Calu3 (cell line): Measurements from ENCODE around the gene HCN1. TPM values are rescaled to one million over a fixed set of nuclear protein-coding genes. Genes with fewer than 3 reads are reported as not detected.

Experiments used
- BruUV-seq: library from RNA; stranded (reverse); fragments of 400-500 nt; replicated peaks from 2 replicates; lab custom pipeline; 2021; lab: Mats Ljungman, UMichigan
- CTCF ChIA-PET: fragments of 300-600 bp; sonication (Branson Sonifier 250); formaldehyde crosslinking; loops from one replicate; lab custom pipeline; 2022; ENCODE audit warnings: antibody characterized with exemption; lab: Charles Lee
- DNase-seq: peaks from one replicate; pipeline ENCODE4 v3.0.0; 2022
- H3K27ac Mint-ChIP-seq: one replicate; pipeline ENCODE4 v1.8.0; 2022; ENCODE audit warnings: mixed read lengths; ENCODE audit not compliant: unreplicated experiment
- H3K27me3 Mint-ChIP-seq: one replicate; pipeline ENCODE4 v1.8.0; 2022; ENCODE audit warnings: mixed read lengths; ENCODE audit not compliant: unreplicated experiment
- H3K36me3 Mint-ChIP-seq: one replicate; pipeline ENCODE4 v1.8.0; 2022; ENCODE audit warnings: mild to moderate bottlenecking, moderate library complexity, mixed read lengths; ENCODE audit not compliant: insufficient read depth, unreplicated experiment
- H3K4me1 Mint-ChIP-seq: one replicate; pipeline ENCODE4 v1.8.0; 2022; ENCODE audit warnings: mild to moderate bottlenecking, low read depth, mixed read lengths; ENCODE audit not compliant: unreplicated experiment
- H3K4me3 Mint-ChIP-seq: one replicate; pipeline ENCODE4 v1.8.0; 2022; ENCODE audit warnings: mild to moderate bottlenecking, low read depth, moderate library complexity, mixed read lengths; ENCODE audit not compliant: unreplicated experiment
- H3K9me3 Mint-ChIP-seq: one replicate; pipeline ENCODE4 v1.8.0; 2022; ENCODE audit warnings: low read depth, mixed read lengths; ENCODE audit not compliant: unreplicated experiment
- intact Hi-C: fragments of 100-400 bp; cut with micrococcal nuclease; formaldehyde crosslinking; loops from one replicate; pipeline ENCODE4 v1.10.0; 2022; ENCODE audit not compliant: unreplicated experiment
- total RNA-seq: library from RNA; stranded (reverse); gene quantifications from 2 replicates; pipeline ENCODE4 v1.2.3, GENCODE V29; 2022
- TF ChIP-seq, protein P1 (sequence below): fragments of 200-600 bp; IDR thresholded peaks from one replicate; pipeline ENCODE4 v1.8.0; 2022; ENCODE audit warnings: antibody characterized with exemption; ENCODE audit not compliant: unreplicated experiment

Gene HCN1
- total RNA-seq, 1 experiment from 2014 or later: not detected

DNA sequence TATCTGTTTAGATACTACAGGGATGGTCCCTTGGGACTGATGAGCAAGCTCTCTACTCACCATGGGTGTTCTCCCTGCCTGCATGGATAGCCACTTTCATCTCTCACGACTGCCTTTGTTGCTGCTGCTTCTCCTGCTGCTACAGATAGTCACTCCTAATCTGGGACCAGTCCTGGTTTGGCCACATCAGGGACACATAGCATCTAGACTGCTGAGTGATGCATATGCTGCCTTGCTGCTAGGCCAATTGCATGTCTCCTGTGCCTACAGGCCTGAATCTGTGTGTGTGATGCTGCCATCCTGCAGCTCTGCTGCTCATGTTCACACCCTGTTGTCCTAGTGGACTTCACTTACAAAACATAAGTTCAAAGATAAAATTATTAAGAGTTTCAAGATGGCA, 297.1 kb downstream of the HCN1 start:
- Mint-ChIP-seq H3K27me3 (no peaks in the 10 kb centered on the region), H3K27ac (no peak overlapping the region), H3K9me3 (peaks cover 3% of the 10 kb centered on the region), H3K4me3 (no peak overlapping the region), H3K4me1 (no peaks in the 10 kb centered on the region), H3K36me3 (no peaks in the 10 kb centered on the region)
- no peak for DNase-seq
- CTCF ChIA-PET: no interaction called here
- TF ChIP-seq, protein P1, sequence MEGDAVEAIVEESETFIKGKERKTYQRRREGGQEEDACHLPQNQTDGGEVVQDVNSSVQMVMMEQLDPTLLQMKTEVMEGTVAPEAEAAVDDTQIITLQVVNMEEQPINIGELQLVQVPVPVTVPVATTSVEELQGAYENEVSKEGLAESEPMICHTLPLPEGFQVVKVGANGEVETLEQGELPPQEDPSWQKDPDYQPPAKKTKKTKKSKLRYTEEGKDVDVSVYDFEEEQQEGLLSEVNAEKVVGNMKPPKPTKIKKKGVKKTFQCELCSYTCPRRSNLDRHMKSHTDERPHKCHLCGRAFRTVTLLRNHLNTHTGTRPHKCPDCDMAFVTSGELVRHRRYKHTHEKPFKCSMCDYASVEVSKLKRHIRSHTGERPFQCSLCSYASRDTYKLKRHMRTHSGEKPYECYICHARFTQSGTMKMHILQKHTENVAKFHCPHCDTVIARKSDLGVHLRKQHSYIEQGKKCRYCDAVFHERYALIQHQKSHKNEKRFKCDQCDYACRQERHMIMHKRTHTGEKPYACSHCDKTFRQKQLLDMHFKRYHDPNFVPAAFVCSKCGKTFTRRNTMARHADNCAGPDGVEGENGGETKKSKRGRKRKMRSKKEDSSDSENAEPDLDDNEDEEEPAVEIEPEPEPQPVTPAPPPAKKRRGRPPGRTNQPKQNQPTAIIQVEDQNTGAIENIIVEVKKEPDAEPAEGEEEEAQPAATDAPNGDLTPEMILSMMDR: no peak
- no TSS peak for BruUV-seq
- intact Hi-C loops: no loop called here

DNA sequence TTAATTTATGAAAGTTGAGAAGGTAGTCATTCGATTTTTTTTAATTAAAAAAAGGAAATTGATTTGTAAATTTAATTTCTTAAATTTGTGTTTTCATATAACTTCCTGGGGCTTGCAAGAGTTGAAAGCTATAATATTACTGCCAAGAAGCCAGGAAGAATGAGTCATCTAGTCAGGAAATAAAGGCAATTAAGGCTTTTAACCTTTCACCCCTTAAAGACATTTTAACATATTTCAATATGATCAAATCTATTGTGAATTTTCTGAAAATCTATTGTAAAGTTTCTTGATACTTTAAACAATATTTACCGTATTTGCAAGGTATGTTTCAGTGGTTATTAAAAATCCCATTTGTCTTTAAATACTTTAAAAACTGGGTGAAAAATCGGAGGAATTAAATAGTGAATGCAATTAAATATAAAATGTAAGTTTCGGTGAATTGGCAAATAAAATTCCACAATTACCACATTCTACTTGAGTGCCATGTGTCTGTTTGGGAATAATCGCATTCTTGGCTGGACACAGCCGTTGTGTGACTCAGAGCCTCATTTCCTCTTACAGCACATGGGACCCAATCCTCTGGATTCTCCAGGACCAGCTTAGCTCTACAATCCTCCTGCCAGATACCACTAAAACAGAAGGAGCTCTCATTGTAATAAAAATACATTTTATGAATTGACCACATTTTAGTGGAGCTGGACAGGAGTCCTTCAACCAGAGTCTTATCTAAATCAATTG, 310.7 kb downstream of the HCN1 start:
- Mint-ChIP-seq H3K36me3 (no peaks in the 10 kb centered on the region), H3K4me3 (no peak overlapping the region), H3K9me3 (peaks cover 11% of the 10 kb centered on the region), H3K27ac (no peak overlapping the region), H3K4me1 (no peaks in the 10 kb centered on the region), H3K27me3 (no peaks in the 10 kb centered on the region)
- DNase-seq: no peak
- BruUV-seq: no TSS peak
- TF ChIP-seq, protein P1: no peak
- intact Hi-C loops: no loop called here
- CTCF ChIA-PET: no interaction called here

DNA sequence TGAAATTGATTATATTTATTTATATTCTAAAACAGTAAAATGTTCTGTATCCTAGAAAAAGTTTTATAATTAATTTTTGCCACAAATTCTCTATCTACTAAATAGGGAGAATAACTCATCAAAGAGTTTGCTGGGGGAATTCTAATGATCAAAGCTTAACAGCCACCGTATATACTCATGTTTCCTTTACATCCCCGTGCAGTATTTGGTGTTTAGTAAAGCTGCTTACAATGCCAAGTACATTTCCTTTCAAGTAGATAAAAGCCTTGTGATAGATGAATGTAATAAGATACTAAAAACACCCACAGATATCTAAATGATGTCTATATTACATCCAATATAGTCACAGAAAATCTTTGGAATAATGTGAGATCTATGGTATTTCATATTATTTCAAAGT, 312.2 kb downstream of the HCN1 start:
- no peak for DNase-seq
- intact Hi-C loops: no loop called here
- Mint-ChIP-seq H3K9me3 (peaks cover 8% of the 10 kb centered on the region), H3K27ac (no peak overlapping the region), H3K4me1 (no peaks in the 10 kb centered on the region), H3K4me3 (no peak overlapping the region), H3K27me3 (no peaks in the 10 kb centered on the region), H3K36me3 (no peaks in the 10 kb centered on the region)
- CTCF ChIA-PET: no interaction called here
- TF ChIP-seq, protein P1: no peak
- no TSS peak for BruUV-seq

DNA sequence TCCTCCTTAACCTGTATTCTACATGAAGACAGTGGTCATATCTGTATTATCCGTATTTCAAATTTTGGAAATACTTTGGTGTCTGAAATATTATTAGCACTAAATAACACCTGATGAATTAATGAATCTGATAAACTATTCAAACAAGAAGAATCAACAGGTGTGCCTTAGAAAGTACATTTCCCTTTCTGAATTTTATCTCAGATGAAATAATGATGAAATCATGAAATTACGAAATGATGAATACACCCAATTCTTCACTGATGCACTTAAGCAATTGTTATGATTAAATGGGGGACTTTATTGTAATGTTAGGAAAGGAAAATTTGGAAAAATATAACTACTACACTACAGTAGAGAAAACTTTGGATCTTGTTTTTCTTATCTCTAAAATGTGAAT, 313.6 kb downstream of the HCN1 start:
- CTCF ChIA-PET: no interaction called here

More for the DNA sequence above, 313.6 kb downstream of the HCN1 start:
- H3K4me1 Mint-ChIP-seq: no peaks in the 10 kb centered on the region
- no peak for DNase-seq
- H3K27ac Mint-ChIP-seq: no peak overlapping the region
- H3K27me3 Mint-ChIP-seq: no peaks in the 10 kb centered on the region
- no peaks in the 10 kb centered on the region for H3K36me3 Mint-ChIP-seq
- TF ChIP-seq, protein P1: no peak
- intact Hi-C loops: no loop called here
- no peak overlapping the region for H3K4me3 Mint-ChIP-seq
- no TSS peak for BruUV-seq
- H3K9me3 Mint-ChIP-seq: peaks cover 8% of the 10 kb centered on the region
